ENCODE results near the gene FANK1.

The FANK1 gene

GRCh38 chr10:125992254-125992653 lies 95.9 kb downstream of the FANK1 start:
- no peak for DNase-seq

DNA sequence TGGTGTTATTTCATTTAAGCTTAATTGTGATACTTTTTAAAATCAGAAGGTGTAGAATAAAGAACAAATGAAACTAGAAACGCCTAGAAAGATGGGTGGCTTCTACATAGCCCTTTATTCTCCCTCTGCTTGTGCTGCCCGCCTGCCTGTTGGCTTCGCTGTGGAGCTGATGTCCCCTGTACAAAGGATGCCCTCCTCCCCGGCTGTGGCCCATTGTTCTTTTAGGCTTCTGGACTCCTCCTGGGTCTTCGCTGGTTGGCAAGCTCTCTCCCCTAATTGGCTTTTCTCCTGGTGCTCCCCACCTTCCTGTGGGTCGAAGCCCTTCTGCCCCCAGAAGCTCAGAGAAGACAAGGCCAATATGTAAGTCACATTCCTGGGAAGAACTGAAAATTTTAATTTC lies 98.2 kb downstream of the FANK1 start:
- DNase-seq = no peak

- DNase-seq = no peak
These were observed 99.5 kb downstream of the FANK1 start for GRCh38 chr10:125995726-125996304.

DNA sequence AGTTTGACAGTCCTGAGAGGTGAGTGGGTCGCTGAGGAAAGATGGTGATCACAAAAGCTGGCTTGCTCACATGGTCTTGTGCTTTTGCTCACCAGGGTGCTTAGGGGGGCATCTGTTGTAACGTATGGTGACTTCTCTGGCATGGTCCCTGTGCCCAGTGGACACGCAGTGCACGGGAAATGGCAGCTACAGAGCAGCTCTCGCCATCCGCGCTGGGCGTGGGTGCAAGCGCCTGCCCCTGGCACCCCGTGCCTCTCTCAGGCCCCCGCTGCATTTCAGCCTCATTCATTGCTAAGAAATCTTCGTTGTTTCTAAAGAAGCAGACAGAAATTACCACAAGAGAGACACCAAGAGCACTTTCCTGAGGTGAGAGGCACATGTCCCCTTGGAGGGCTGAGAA lies 101.2 kb downstream of the FANK1 start:
- DNase-seq = no peak

DNA sequence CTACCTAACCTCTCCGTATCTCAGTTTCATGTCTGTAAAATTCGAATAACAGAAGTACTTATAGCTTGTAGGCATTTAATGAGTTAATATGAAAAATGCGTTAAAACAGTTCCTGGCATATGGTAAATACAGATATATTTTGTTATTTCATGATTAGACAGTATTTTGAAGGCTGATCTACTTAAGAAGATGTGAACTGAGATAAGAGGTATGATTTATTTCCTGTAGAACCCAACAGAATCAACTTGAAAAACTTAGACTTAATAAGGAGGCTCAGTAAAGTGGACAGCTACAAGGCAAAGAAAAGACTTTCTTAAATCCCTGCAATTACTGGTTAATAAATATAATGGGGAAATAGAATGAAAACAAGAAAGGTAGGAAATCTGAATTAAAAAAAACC lies 103.3 kb downstream of the FANK1 start:
- DNase-seq = no peak

DNA sequence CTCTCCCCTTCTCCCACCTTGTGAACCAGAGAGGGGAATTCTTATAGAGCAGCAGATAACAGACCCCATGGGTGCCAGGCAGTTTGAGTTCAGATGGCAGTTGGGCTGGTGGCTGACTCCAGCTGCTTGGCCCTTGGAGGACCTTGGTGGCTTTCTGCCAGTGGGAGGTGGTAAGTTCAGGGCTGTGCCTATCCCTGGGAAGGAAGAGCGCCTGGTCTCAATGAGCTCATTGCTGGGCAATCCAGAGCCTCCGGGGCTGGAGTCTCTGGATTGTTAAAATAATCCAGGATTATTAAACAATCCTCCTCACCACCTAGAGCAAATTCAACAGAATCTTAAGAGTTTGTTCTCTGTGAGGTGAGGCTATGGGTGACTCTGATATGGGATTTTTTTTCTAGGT lies 105.2 kb downstream of the FANK1 start:
- no peak for DNase-seq

- DNase-seq = no peak
These were observed 108.4 kb downstream of the FANK1 start for GRCh38 chr10:126004752-126005151.

DNA sequence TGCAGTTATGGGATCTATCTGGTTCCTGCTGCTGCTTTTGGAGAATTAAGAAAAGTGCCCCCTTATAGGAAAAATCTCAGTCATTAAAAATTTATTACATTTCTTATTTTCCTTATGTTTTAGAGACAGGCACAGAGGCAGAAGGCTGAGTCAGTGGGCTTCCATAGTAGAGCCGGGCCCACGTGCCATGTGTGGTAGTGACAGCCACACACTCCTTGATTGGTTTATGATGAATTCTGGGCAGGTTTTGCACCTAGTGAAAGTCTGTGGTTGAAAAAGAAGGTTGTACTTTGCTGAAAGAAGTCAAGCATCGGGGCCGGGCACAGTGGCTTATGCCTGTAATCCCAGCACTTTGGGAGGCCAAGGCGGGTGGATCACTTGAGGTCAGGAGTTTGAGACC lies 109.9 kb downstream of the FANK1 start:
- DNase-seq = no peak

GRCh38 chr10:126006906-126007305 lies 110.5 kb downstream of the FANK1 start:
- no peak for DNase-seq

GRCh38 chr10:126009650-126010049 lies 113.3 kb downstream of the FANK1 start:
- no peak for DNase-seq

- DNase-seq = no peak
These were observed 115.6 kb downstream of the FANK1 start for GRCh38 chr10:126011995-126012394.

DNA sequence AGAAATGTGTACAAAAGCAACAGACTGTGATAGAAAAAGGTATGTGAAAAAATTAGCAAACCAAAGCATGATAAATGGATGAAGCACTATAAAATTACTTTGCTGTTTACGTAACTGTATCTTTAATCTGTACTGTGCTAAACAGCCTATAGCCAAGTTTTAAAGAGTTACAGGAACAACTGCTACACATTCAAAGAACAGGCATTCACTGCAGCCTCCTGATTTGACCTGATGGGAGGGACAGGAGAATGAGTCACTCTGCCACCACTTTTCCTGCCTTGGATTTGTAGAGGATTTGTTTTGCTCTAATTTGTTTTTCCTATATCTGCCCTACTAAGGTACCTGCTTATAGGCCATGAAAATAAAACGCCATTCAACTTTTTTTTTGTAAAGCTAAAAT lies 116.1 kb downstream of the FANK1 start:
- no peak for DNase-seq

DNA sequence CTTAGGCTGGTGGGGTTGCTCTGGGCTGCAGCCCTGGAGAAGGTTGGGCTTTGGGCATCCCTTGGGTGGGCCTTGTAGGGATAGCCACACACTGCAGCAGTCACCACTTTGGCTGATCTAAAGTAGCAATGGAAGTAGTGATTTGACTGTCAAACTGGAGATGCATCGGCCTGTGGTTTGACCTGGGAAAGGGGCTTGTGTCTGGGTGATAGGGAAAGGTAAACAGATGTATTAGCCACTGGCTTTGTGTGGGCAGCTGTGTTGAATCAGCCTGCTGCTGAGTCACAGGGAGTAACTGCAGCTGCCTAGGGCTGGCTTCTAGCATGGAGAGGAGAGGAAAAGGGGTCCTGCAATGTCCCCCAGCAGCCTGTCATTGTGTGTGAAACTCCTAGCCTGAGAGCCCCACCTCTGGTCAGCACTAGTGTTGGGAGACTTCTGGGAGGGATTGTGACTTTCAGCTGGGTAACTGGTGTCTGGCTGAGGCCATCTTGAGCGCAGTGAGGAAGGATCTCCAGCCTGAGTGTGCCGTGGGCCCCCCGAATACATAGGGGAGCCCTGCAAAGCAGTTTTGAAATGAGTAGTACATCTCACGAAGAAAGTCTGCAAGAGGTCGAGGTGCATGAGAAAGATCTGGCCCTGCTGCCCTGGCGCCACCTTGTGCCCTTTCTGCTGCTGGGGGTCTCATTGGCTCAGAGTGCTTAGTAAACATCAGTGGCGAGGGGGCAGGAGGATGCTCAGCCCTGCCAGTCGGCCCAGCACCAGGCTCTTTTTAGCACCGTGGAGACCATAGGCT lies 117.3 kb downstream of the FANK1 start:
- DNase-seq = peak; percentile 19

DNA sequence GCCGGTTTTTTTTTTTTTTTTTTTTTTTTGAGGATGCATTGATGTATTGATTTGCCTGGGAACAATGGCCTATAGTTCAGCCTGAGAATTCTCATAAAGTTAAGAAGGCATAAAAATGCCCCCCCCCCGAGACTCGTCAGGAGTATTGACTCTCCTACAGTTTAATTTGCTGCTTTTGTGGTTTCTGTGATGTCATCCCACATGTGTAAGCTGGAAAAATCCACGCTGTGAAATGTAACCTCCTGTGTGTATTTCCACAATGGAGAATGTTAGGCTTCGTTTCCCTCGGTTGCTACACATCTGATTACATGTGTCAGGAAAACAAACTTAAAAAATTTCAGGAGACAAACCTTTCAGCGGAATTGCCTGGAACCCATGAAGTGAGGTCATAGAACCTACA lies 117.9 kb downstream of the FANK1 start:
- no peak for DNase-seq

- DNase-seq = no peak
These were observed 119.0 kb downstream of the FANK1 start for GRCh38 chr10:126015413-126015812.

DNA sequence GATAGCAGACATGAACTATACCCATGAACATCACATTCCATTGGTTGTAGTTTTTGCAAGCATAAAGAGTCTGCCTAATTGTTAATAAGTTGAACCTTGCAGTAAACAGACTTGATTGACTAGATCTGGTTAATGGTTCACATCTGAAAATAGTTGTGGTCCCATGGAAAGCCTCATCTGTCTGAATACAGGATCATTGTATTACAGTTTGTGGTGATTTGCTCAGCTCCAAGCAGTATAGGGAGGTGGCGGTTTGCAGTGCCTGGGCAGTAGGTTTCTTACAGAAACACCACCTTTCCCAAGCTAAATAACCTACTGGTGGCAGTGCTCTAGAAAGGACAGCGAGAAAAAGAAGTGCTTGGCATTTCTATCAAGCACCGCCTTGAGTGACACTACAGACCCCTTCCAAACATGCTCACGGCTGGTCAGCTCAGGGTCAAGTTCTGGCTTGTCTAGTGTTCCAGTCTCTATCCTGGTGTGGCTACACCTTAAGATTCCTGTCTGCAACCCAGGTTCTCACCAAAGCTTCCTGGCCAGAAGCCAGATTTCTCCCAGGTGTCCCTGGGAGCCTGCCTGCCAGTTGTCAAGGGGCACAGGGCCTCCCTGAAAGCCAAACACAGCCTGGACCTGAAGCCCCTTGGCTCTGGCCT lies 119.9 kb downstream of the FANK1 start:
- DNase-seq = no peak

- no peak for DNase-seq
These were observed 120.5 kb downstream of the FANK1 start for GRCh38 chr10:126016882-126017281.

GRCh38 chr10:126017961-126018560 lies 121.7 kb downstream of the FANK1 start:
- DNase-seq = no peak

DNA sequence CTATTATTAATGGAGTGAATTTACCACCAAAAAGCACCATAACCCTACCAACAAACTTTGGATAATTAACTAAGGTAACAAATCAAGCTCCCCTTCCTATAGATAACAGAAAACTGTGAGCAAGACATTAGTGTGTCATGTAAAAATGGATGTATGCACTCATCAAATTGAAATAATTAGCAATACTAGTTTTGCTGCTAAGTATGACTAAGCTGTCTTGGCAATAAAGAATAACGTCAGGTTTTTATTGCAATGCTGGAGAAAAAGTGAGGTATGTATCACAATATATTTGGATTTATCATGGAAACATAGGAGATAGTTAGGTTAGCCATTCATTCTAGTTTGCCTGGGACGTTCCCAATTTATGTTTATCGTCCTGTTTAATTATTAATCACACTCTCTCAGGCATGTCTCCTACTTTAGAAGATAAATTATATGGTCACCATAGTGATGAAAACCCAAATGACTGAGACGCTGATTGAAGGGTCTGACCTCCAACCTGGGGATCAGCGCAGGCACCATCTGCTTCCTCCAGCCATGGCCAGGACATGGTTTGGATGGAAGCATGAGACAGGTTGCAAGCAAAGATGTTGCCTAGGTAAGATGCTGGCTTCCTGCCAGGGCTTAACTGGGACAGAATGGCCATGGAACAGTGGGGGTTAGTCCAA lies 125.6 kb downstream of the FANK1 start:
- no peak for DNase-seq

DNA sequence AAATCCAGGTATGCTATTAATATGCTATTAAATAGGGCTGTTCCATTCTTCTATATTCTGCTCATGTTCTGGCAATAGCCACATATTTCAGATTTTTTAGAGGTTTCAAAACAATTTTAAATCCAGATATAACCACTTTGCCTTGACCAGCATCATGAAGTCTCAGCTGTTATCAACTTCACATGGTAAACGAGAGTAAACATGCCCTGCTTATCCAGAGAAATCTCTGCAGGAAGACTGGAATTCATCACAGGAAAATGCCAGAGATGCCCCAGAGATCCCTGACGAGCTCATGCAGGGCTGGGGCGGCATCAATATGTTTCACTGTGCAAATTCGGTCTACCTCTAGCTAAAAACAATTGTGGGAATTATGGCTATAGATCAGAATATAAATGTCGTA lies 126.5 kb downstream of the FANK1 start:
- DNase-seq = no peak

GRCh38 chr10:126027692-126028091 lies 131.3 kb downstream of the FANK1 start:
- no peak for DNase-seq

GRCh38 chr10:126029999-126030398 lies 133.6 kb downstream of the FANK1 start:
- DNase-seq = no peak

DNA sequence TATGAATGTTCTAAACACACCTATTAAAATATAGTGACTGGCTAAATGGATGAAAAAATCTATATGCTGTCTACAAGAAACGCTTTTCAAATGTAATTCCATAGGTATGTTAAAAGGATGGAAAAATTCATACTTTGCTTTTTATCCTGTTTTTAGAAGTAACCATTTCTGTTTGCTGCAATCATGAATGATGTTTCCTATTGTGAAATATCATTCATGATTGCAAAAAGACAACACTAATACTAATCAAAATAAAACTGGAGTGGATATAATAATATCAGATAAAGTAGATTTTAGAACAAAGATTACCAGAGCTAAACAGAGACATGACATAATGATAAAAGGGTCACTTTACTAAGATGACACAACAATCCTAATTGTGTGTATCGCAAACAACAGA lies 138.2 kb downstream of the FANK1 start:
- no peak for DNase-seq

Measured in hematopoietic multipotent progenitor cell treated with erythropoietin and hydrocortisone succinate and interleukin-3 and kit ligand, for 4 days (in vitro differentiated cells).